ENCODE measurements around the gene RAD51B.

RAD51B gene

DNA sequence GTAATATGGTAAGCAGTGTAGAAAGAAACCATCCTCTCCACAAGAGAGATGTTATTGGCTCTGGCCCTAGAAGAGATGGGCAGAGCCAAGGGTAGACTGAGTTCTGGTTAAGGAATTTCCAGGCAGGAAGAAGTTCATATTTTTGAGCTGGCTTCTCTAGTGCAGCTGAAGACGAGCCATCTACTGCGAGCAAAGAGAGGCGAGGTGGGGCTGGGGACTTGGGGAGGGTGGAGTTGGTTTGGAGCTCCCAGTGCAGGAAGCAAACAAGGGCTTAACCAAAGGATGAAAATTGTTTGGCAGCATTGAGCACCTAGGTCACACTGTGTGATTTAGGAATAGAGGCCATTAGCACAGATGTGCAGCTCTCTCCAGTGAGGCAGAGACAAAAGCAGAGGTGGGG lies 733.7 kb downstream of the RAD51B start:
- no peak for DNase-seq (ENCODE audit: low spot score)
- TF ChIP-seq, protein P1, sequence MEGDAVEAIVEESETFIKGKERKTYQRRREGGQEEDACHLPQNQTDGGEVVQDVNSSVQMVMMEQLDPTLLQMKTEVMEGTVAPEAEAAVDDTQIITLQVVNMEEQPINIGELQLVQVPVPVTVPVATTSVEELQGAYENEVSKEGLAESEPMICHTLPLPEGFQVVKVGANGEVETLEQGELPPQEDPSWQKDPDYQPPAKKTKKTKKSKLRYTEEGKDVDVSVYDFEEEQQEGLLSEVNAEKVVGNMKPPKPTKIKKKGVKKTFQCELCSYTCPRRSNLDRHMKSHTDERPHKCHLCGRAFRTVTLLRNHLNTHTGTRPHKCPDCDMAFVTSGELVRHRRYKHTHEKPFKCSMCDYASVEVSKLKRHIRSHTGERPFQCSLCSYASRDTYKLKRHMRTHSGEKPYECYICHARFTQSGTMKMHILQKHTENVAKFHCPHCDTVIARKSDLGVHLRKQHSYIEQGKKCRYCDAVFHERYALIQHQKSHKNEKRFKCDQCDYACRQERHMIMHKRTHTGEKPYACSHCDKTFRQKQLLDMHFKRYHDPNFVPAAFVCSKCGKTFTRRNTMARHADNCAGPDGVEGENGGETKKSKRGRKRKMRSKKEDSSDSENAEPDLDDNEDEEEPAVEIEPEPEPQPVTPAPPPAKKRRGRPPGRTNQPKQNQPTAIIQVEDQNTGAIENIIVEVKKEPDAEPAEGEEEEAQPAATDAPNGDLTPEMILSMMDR (IDR thresholded peaks at IDR 0.05; ENCODE audit: extremely low read depth, missing control alignments), result no peak

- TF ChIP-seq, protein P1 (IDR thresholded peaks at IDR 0.05; ENCODE audit: extremely low read depth, missing control alignments), result no peak
- no peak for DNase-seq (ENCODE audit: low spot score)
These were observed 734.7 kb downstream of the RAD51B start for GRCh38 chr14:68554231-68554630.

DNA sequence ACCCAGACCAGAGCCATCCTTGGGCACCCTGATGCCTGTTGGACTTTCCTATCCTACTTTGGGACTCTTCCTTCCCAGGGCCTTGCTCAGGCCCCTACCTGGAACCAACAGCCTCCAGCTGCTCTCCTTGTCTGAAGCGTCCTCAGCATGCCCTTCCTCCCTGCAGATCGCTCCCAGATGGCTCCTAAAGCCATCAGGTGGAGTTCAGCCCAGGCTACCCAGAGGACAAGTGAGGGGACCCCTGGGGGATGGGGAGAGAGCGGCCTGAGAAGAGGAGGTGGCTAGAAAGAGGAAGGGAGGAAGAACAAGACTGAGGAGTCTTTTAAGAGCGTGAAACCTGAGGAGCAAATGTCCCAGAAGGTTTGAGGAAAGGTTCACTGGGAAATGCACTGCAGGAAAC lies 736.7 kb downstream of the RAD51B start:
- TF ChIP-seq, protein P1 (IDR thresholded peaks at IDR 0.05; ENCODE audit: extremely low read depth, missing control alignments), result no peak
- no peak for DNase-seq (ENCODE audit: low spot score)

GRCh38 chr14:68557648-68558047 lies 738.1 kb downstream of the RAD51B start:
- TF ChIP-seq, protein P1 (IDR thresholded peaks at IDR 0.05; ENCODE audit: extremely low read depth, missing control alignments), result no peak
- DNase-seq (ENCODE audit: low spot score), result no peak

GRCh38 chr14:68558096-68558495 lies 738.5 kb downstream of the RAD51B start:
- TF ChIP-seq, protein P1 (IDR thresholded peaks at IDR 0.05; ENCODE audit: extremely low read depth, missing control alignments), result no peak

DNA sequence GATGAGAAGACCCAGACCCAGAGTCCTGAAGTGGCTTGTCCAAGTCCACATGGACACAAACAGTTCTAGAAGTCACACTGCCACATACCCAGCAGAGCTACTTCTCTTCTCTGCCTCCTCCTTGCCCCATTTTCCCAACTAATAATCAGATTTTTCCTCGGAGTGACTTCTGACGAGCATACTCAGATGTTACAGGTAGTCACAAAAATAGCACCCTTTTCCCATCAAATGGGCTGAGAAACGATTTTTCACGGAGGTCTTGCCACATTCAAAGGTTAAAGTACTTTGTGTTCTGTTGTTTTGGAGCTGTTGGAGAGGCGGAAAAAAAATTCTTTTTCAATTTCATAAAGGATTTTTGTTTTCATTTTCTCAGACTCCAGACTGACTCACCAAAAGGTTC lies 740.4 kb downstream of the RAD51B start:
- DNase-seq (ENCODE audit: low spot score), result no peak
- TF ChIP-seq, protein P1 (IDR thresholded peaks at IDR 0.05; ENCODE audit: extremely low read depth, missing control alignments), result no peak

More at GRCh38 chr14:68558096-68558495, 738.5 kb downstream of the RAD51B start:
- no peak for DNase-seq (ENCODE audit: low spot score)

DNA sequence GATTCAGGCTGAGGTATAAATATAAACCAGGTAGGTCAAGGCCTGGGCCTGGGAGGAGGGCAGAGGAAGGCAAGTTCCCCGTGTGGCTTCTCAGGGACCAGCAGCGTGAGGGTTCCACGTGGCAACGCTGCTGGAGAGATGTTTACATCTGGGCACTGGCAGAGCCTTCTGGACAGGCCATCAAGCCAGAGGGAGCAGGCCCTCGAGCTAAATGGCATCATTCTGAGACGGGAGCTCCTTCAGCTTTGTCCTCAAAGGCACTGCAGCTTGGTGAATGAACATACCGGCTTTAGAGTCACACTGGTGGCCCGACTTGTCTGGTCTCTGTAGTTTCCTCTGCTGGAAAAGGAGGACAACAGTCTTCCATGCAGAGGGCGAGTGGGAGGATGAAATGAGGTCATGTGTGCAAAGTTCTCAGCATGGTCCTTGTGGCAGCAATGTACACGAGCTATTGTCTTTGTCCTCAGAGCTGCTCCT lies 742.0 kb downstream of the RAD51B start:
- DNase-seq (ENCODE audit: low spot score), result no peak
- TF ChIP-seq, protein P1 (IDR thresholded peaks at IDR 0.05; ENCODE audit: extremely low read depth, missing control alignments), result no peak

Data from GM20000 (cell line).